ENCODE measurements around the gene TTN.
"Not testable (repeated sequence)": the region's sequence is repeated elsewhere in the genome, so short reads cannot be mapped to it uniquely, and the experiment has no call there.

The TTN gene

DNA sequence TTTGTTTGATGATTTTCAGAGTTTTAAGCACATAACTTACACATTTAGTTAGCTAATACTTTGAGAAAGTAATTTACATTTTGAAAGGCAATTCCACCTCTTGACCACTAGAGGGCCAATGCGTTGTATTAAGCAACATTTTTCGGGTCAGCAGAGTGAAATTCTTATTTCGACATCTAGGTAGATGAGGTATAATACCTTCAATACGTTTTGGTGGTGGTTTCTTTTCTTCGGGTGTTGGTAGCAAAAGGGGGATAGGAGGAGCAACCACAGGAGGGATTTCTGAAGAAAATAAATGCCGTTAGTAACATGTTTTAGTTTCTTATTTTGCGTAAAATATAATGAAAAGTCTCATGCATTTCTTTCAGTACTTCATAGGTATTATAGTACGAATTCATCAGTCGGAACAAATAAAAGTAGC lies 106.3 kb downstream of the TTN start:
- no peaks in the 10 kb centered on the region for H3K9me3 Mint-ChIP-seq
- no peak overlapping the region for H3K27ac Mint-ChIP-seq
- H3K4me1 Mint-ChIP-seq: peaks cover 2% of the 10 kb centered on the region
- no peaks in the 10 kb centered on the region for H3K36me3 Mint-ChIP-seq
- CTCF ChIA-PET: interaction anchor here (0.6 to 1.9 kb wide), 23 partner anchors 9 to 531 kb away, joined by 3 to 6 read pairs (median 3); no protein-coding TSS in a partner anchor
- no peaks in the 10 kb centered on the region for H3K27me3 Mint-ChIP-seq
- no peak for DNase-seq
- H3K4me3 Mint-ChIP-seq: no peak overlapping the region

- Mint-ChIP-seq H3K4me3 (no peak overlapping the region), H3K27me3 (no peaks in the 10 kb centered on the region), H3K4me1 (peaks cover 2% of the 10 kb centered on the region), H3K36me3 (no peaks in the 10 kb centered on the region), H3K27ac (no peak overlapping the region), H3K9me3 (no peaks in the 10 kb centered on the region)
- CTCF ChIA-PET: interaction anchor here (0.6 to 1.9 kb wide), 22 partner anchors 9 to 530 kb away, joined by 3 to 6 read pairs (median 3); no protein-coding TSS in a partner anchor
- DNase-seq: no peak
These were observed 107.1 kb downstream of the TTN start for GRCh38 chr2:178700136-178700535.

- no peak overlapping the region for H3K4me3 Mint-ChIP-seq
- CTCF ChIA-PET: no interaction called here
These were observed 114.4 kb downstream of the TTN start for GRCh38 chr2:178692845-178693244.

DNA sequence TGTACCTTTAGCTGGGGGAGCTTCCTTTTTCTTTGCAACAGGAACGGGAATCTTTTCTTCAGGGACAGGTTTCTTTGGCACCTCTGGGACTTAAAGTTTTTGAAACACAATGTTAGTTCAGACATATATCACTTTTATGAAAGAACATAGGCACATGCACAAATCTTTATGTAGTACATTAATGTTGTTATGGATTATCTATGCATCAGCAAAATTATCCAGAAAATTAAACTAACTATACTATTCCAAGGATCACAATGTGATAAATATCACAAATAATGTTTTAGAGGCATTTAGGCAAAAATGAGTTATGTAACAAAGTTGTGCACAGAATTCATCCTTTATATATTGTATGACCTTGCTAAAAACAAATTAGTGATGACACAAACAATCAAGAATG lies 117.4 kb downstream of the TTN start:
- no peak overlapping the region for H3K27ac Mint-ChIP-seq
- no peaks in the 10 kb centered on the region for H3K4me1 Mint-ChIP-seq
- no peaks in the 10 kb centered on the region for H3K27me3 Mint-ChIP-seq
- CTCF ChIA-PET: no interaction called here
- no peaks in the 10 kb centered on the region for H3K36me3 Mint-ChIP-seq
- H3K9me3 Mint-ChIP-seq: no peaks in the 10 kb centered on the region
- no peak overlapping the region for H3K4me3 Mint-ChIP-seq
- DNase-seq: no peak

More at GRCh38 chr2:178692845-178693244, 114.4 kb downstream of the TTN start:
- Mint-ChIP-seq H3K27ac (no peak overlapping the region), H3K9me3 (no peaks in the 10 kb centered on the region), H3K27me3 (no peaks in the 10 kb centered on the region), H3K4me1 (no peaks in the 10 kb centered on the region), H3K36me3 (no peaks in the 10 kb centered on the region)
- no peak for DNase-seq

GRCh38 chr2:178683877-178684276 lies 123.3 kb downstream of the TTN start:
- Mint-ChIP-seq H3K4me3 (no peak overlapping the region), H3K27ac (no peak overlapping the region), H3K9me3 (no peaks in the 10 kb centered on the region), H3K36me3 (no peaks in the 10 kb centered on the region), H3K4me1 (no peaks in the 10 kb centered on the region), H3K27me3 (no peaks in the 10 kb centered on the region)
- no peak for DNase-seq
- CTCF ChIA-PET: interaction anchor here (0.6 kb wide), 1 partner anchor 1048 kb away, joined by 3 read pairs; no protein-coding TSS in a partner anchor

- CTCF ChIA-PET: interaction anchor here (1.2 kb wide), 1 partner anchor 20 kb away, joined by 3 read pairs; no protein-coding TSS in a partner anchor
- H3K4me1 Mint-ChIP-seq: peaks cover 2% of the 10 kb centered on the region
- no peak overlapping the region for H3K4me3 Mint-ChIP-seq
- H3K36me3 Mint-ChIP-seq: no peaks in the 10 kb centered on the region
- DNase-seq: no peak
- H3K27me3 Mint-ChIP-seq: no peaks in the 10 kb centered on the region
- no peak overlapping the region for H3K27ac Mint-ChIP-seq
- H3K9me3 Mint-ChIP-seq: no peaks in the 10 kb centered on the region
These were observed 126.1 kb downstream of the TTN start for GRCh38 chr2:178681081-178681480.

- Mint-ChIP-seq H3K4me1 (peaks cover 2% of the 10 kb centered on the region), H3K4me3 (no peak overlapping the region), H3K27me3 (no peaks in the 10 kb centered on the region), H3K36me3 (no peaks in the 10 kb centered on the region), H3K27ac (no peak overlapping the region), H3K9me3 (no peaks in the 10 kb centered on the region)
- no peak for DNase-seq
- CTCF ChIA-PET: interaction anchor here (1.2 kb wide), 1 partner anchor 21 kb away, joined by 3 read pairs; no protein-coding TSS in a partner anchor
These were observed 127.3 kb downstream of the TTN start for GRCh38 chr2:178679891-178680290.

DNA sequence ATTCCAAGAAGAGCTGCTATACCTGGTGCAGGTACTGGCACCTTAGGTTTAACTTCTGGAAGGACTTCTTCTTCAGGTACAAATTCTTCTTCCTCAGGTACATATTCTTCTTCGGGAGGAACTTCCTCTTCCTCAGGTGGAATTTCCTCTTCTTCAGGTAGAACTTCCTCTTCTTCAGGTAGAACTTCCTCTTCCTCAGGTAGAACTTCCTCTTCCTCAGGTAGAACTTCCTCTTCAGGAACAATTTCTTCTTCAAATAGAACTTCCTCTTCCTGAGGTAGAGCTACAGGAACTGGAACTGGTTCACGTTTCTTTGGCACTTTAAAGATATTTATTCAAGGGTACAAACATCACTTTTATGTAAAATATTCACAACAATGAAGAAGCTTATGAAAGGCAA lies 129.6 kb downstream of the TTN start:
- no peak overlapping the region for H3K4me3 Mint-ChIP-seq
- H3K36me3 Mint-ChIP-seq: no peaks in the 10 kb centered on the region
- H3K9me3 Mint-ChIP-seq: no peaks in the 10 kb centered on the region
- H3K27ac Mint-ChIP-seq: no peak overlapping the region
- no peaks in the 10 kb centered on the region for H3K27me3 Mint-ChIP-seq
- peaks cover 2% of the 10 kb centered on the region for H3K4me1 Mint-ChIP-seq
- CTCF ChIA-PET: interaction anchor here (0.6 to 1.0 kb wide), 3 partner anchors 8 to 25 kb away, joined by 3 read pairs; no protein-coding TSS in a partner anchor
- no peak for DNase-seq

- no peak for DNase-seq
- no peaks in the 10 kb centered on the region for H3K36me3 Mint-ChIP-seq
- no peak overlapping the region for H3K27ac Mint-ChIP-seq
- no peaks in the 10 kb centered on the region for H3K27me3 Mint-ChIP-seq
- CTCF ChIA-PET: no interaction called here
- H3K9me3 Mint-ChIP-seq: no peaks in the 10 kb centered on the region
- peaks cover 2% of the 10 kb centered on the region for H3K4me1 Mint-ChIP-seq
- no peak overlapping the region for H3K4me3 Mint-ChIP-seq
These were observed 131.2 kb downstream of the TTN start for GRCh38 chr2:178676046-178676445.

DNA sequence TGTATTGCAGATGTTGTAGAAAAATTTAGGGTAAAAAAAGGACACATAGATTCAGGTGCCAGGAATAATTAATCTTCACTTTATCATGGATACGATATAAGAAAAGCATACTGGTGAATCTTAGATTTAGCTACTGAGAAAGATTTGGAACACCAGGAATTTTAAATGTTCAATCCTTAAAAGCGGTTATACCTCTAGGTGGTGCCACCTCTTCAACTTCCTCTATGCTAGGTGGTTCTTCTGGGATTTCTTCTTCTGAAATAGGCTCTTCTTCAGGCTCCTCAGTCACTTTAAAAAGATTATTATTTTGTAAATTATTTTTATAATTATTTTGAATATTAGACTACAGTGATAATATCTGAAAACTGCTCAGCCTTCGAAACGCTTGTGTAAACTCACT lies 133.1 kb downstream of the TTN start:
- Mint-ChIP-seq H3K9me3 (no peaks in the 10 kb centered on the region), H3K27ac (no peak overlapping the region), H3K4me1 (peaks cover 2% of the 10 kb centered on the region), H3K36me3 (no peaks in the 10 kb centered on the region), H3K4me3 (no peak overlapping the region), H3K27me3 (no peaks in the 10 kb centered on the region)
- DNase-seq: no peak
- CTCF ChIA-PET: no interaction called here

DNA sequence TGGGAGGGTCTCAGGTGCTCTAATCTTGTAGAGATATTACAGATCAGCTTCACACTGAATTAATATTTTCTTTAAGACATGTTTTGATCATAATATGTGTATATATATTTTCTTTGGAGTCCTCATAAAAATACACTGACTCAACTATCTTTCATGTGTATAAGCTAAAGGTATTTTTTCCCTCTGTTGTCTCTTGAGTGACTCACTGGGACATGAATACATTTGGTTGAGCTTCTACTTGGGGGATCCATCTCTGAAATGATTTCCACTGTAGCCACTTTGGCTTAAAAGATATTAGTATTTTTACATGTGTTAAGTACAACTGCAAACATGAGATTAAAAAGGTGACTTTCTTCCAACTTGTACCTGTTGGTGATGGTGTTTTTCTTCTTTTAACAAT lies 140.8 kb downstream of the TTN start:
- H3K27ac Mint-ChIP-seq: no peak overlapping the region
- H3K4me1 Mint-ChIP-seq: no peaks in the 10 kb centered on the region
- no peaks in the 10 kb centered on the region for H3K27me3 Mint-ChIP-seq
- CTCF ChIA-PET: no interaction called here
- H3K36me3 Mint-ChIP-seq: no peaks in the 10 kb centered on the region
- DNase-seq: no peak
- no peaks in the 10 kb centered on the region for H3K9me3 Mint-ChIP-seq
- H3K4me3 Mint-ChIP-seq: no peak overlapping the region

DNA sequence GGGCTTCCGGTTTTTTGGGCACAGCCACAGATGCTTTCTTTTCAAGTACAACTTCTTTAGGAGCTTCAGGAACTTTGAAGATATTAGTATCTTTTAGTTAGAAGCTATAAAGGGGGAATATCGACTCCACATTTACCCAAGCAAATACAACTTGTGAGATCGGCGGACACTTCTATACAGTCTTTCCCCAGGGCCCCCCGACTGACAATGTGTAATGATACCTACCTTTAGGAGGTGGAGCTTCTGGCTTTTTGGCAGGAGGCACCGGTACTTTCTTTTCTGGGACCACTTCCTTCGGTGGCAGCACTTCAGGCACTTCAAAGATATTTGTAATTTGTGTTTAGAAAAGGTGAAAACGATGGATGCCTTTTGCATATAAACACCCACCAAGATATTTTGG lies 148.7 kb downstream of the TTN start:
- H3K4me1 Mint-ChIP-seq, H3K36me3 Mint-ChIP-seq, H3K27ac Mint-ChIP-seq, H3K27me3 Mint-ChIP-seq, H3K9me3 Mint-ChIP-seq, DNase-seq, CTCF ChIA-PET, H3K4me3 Mint-ChIP-seq: not testable (repeated sequence)

DNA sequence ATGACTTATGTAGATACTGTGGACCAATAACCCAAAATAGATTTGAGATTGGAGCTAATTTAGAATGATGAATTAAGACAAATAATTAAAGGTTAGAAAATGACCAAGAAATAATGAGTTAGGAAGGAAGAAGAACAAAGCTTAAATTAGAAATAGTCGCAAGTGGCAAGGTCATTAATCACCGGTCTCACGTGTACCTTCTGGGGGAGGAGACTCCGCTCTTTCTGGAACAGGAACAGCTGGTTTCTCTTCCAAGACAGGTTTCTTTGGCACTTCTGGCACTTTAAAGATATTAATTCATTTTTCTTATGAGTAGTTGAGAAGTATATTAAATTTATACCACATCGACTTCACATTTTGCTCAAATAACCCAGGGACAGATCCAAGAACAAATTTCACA lies 156.7 kb downstream of the TTN start:
- Mint-ChIP-seq H3K9me3 (no peaks in the 10 kb centered on the region), H3K27ac (no peak overlapping the region), H3K4me1 (no peaks in the 10 kb centered on the region), H3K4me3 (no peak overlapping the region), H3K27me3 (no peaks in the 10 kb centered on the region), H3K36me3 (no peaks in the 10 kb centered on the region)
- no peak for DNase-seq
- CTCF ChIA-PET: interaction anchor here (0.9 kb wide), 1 partner anchor 50 kb away, joined by 3 read pairs; no protein-coding TSS in a partner anchor

- DNase-seq: no peak
- H3K36me3 Mint-ChIP-seq: no peaks in the 10 kb centered on the region
- no peaks in the 10 kb centered on the region for H3K27me3 Mint-ChIP-seq
- H3K4me3 Mint-ChIP-seq: no peak overlapping the region
- CTCF ChIA-PET: no interaction called here
- H3K4me1 Mint-ChIP-seq: no peaks in the 10 kb centered on the region
- no peak overlapping the region for H3K27ac Mint-ChIP-seq
- H3K9me3 Mint-ChIP-seq: no peaks in the 10 kb centered on the region
These were observed 162.3 kb downstream of the TTN start for GRCh38 chr2:178644919-178645318.

- Mint-ChIP-seq H3K9me3 (no peaks in the 10 kb centered on the region), H3K27ac (no peak overlapping the region), H3K4me3 (no peak overlapping the region), H3K4me1 (no peaks in the 10 kb centered on the region), H3K36me3 (no peaks in the 10 kb centered on the region), H3K27me3 (no peaks in the 10 kb centered on the region)
- CTCF ChIA-PET: no interaction called here
- no peak for DNase-seq
These were observed 165.7 kb downstream of the TTN start for GRCh38 chr2:178641498-178641897.

- H3K9me3 Mint-ChIP-seq: no peaks in the 10 kb centered on the region
- no peaks in the 10 kb centered on the region for H3K36me3 Mint-ChIP-seq
- DNase-seq: no peak
- CTCF ChIA-PET: no interaction called here
- no peak overlapping the region for H3K4me3 Mint-ChIP-seq
- H3K27me3 Mint-ChIP-seq: no peaks in the 10 kb centered on the region
- H3K27ac Mint-ChIP-seq: no peak overlapping the region
- peaks cover 7% of the 10 kb centered on the region for H3K4me1 Mint-ChIP-seq
These were observed 171.3 kb downstream of the TTN start for GRCh38 chr2:178635897-178636296.

Data from activated naive CD4-positive, alpha-beta T cell treated with anti-CD3 and anti-CD28 coated beads, Interleukin-2, amount 10 ng/mL, durations not matched to agents 7 days and 5 days (primary cell).